Loucy (cell line): ENCODE results near the gene BRD4.

Source experiments
- H2AFZ ChIP-seq: fragments of 200-600 bp; sonication (generic); 2 replicates; pipeline ENCODE4 v1.6.0; 2016; ENCODE audit warnings: antibody characterized with exemption, mild to moderate bottlenecking, low read length, moderate library complexity
- H3F3A ChIP-seq: fragments of 200-600 bp; 2 replicates; pipeline ENCODE4 v1.6.0; 2016; ENCODE audit warnings: antibody characterized with exemption, low read depth, mild to moderate bottlenecking
- H3K27me3 ChIP-seq: fragments of 200-600 bp; sonication (generic); 2 replicates; pipeline ENCODE4 v1.6.1; 2014; ENCODE audit warnings: low read length, mild to moderate bottlenecking; ENCODE audit not compliant: insufficient read depth, poor library complexity, severe bottlenecking
- H3K36me3 ChIP-seq: fragments of 200-600 bp; sonication (generic); 2 replicates; pipeline ENCODE4 v1.6.1; 2016; ENCODE audit warnings: low read length; ENCODE audit not compliant: insufficient read depth
- H3K4me1 ChIP-seq: fragments of 200-600 bp; sonication (generic); 2 replicates; pipeline ENCODE4 v1.5.1; 2014; ENCODE audit warnings: low read length, mild to moderate bottlenecking; ENCODE audit not compliant: insufficient read depth, poor library complexity, severe bottlenecking
- H3K4me2 ChIP-seq: fragments of 200-600 bp; sonication (generic); 2 replicates; pipeline ENCODE4 v1.6.0; 2014; ENCODE audit warnings: antibody characterized with exemption, low read length, low read depth, mild to moderate bottlenecking; ENCODE audit not compliant: poor library complexity, severe bottlenecking
- H3K4me3 ChIP-seq: fragments of 200-600 bp; sonication (generic); 2 replicates; pipeline ENCODE4 v1.5.1; 2014; ENCODE audit warnings: low read length, mild to moderate bottlenecking, mixed read lengths; ENCODE audit not compliant: poor library complexity, severe bottlenecking
- H3K79me2 ChIP-seq: fragments of 200-600 bp; sonication (generic); 2 replicates; pipeline ENCODE4 v1.6.1; 2014; ENCODE audit warnings: low read length; ENCODE audit not compliant: insufficient read depth
- H3K9ac ChIP-seq: fragments of 200-600 bp; sonication (generic); 2 replicates; pipeline ENCODE4 v1.6.0; 2014; ENCODE audit warnings: mild to moderate bottlenecking, low read depth, low read length, moderate library complexity; ENCODE audit not compliant: poor library complexity, severe bottlenecking
- H3K9me2 ChIP-seq: fragments of 200-600 bp; sonication (generic); replicated peaks from 2 replicates; pipeline ENCODE4 v1.6.1; 2016; ENCODE audit warnings: low read depth, low read length, mixed read lengths
- H3K9me3 ChIP-seq: fragments of 200-600 bp; sonication (generic); 2 replicates; pipeline ENCODE4 v1.6.1; 2014; ENCODE audit warnings: mild to moderate bottlenecking, antibody characterized with exemption, low read length, low read depth; ENCODE audit not compliant: insufficient read depth
- H4K20me1 ChIP-seq: fragments of 200-600 bp; sonication (generic); 2 replicates; pipeline ENCODE4 v1.6.0; 2014; ENCODE audit warnings: antibody characterized with exemption, low read length, mild to moderate bottlenecking; ENCODE audit not compliant: insufficient read depth, poor library complexity, severe bottlenecking
- EZH2phosphoT487 ChIP-seq: fragments of 200-600 bp; IDR thresholded peaks from 2 replicates; pipeline ENCODE4 v1.6.1; 2018; ENCODE audit warnings: antibody characterized with exemption, mild to moderate bottlenecking, moderate library complexity, borderline replicate concordance
- TF ChIP-seq, protein P1 (sequence below): fragments of 200-600 bp; sonication (generic); conservative IDR thresholded peaks from 2 replicates; pipeline ENCODE4 v1.5.1; 2014; ENCODE audit warnings: mild to moderate bottlenecking, antibody characterized with exemption, low read length

The BRD4 gene

GRCh38 chr19:15305582-15306334 is 26.6 kb downstream of the BRD4 start:
- H3K27me3 ChIP-seq: no peaks in the 10 kb centered on the region
- H3K4me2 ChIP-seq: no peak overlapping the region
- no peaks in the 10 kb centered on the region for H3K36me3 ChIP-seq
- no peaks in the 10 kb centered on the region for H3F3A ChIP-seq
- peaks cover 100% of the 10 kb centered on the region for H3K79me2 ChIP-seq
- H4K20me1 ChIP-seq: peaks cover 85% of the 10 kb centered on the region
- H3K9ac ChIP-seq: no peak overlapping the region
- no peaks in the 10 kb centered on the region for H3K9me2 ChIP-seq
- H2AFZ ChIP-seq: no peak overlapping the region
- H3K9me3 ChIP-seq: no peaks in the 10 kb centered on the region
- TF ChIP-seq EZH2phosphoT487: no peak
- TF ChIP-seq, protein P1, sequence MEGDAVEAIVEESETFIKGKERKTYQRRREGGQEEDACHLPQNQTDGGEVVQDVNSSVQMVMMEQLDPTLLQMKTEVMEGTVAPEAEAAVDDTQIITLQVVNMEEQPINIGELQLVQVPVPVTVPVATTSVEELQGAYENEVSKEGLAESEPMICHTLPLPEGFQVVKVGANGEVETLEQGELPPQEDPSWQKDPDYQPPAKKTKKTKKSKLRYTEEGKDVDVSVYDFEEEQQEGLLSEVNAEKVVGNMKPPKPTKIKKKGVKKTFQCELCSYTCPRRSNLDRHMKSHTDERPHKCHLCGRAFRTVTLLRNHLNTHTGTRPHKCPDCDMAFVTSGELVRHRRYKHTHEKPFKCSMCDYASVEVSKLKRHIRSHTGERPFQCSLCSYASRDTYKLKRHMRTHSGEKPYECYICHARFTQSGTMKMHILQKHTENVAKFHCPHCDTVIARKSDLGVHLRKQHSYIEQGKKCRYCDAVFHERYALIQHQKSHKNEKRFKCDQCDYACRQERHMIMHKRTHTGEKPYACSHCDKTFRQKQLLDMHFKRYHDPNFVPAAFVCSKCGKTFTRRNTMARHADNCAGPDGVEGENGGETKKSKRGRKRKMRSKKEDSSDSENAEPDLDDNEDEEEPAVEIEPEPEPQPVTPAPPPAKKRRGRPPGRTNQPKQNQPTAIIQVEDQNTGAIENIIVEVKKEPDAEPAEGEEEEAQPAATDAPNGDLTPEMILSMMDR: no peak
- H3K4me3 ChIP-seq: no peak overlapping the region
- H3K4me1 ChIP-seq: peaks cover 25% of the 10 kb centered on the region

GRCh38 chr19:15304140-15304705 is 28.1 kb downstream of the BRD4 start:
- Histone ChIP-seq H3K9me2 (no peaks in the 10 kb centered on the region), H3K4me3 (no peak overlapping the region), H3F3A (no peaks in the 10 kb centered on the region), H2AFZ (no peak overlapping the region), H3K36me3 (no peaks in the 10 kb centered on the region), H3K4me2 (peak overlapping the region; percentile 49), H3K27me3 (no peaks in the 10 kb centered on the region), H4K20me1 (peaks cover 87% of the 10 kb centered on the region), H3K79me2 (peaks cover 100% of the 10 kb centered on the region), H3K9me3 (no peaks in the 10 kb centered on the region), H3K9ac (no peak overlapping the region), H3K4me1 (peaks cover 30% of the 10 kb centered on the region)
- TF ChIP-seq, protein P1: no peak
- no peak for TF ChIP-seq EZH2phosphoT487

DNA sequence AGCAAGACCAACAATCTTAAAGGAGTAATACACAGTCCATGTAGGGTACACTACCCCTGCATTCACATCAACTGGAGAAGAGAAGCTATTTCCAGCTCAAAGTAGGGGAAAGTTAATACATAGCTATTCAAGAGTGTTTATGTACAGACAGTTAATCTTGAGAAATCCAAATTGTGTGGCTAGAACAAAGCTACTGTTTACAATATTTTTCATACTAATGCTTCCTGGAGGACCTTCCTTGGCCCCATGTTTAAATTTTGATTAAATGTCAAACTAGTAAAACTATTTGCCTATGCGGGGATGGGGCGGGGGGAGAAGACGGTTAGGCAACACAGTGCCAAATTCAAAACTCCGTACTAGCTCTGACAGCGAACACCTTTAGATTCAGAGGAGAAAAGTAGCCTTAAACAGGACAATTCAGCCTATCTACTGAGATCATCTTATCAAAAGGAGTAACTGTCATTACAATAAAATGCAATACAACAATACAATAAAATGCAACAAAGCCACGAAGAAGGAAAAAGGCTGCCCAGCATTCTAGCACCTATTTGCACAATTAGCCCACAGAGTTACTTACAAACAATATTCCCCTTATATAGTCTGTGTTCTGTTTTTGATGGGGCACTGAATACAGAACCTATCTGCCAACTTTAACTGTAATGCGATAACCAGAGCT is 29.1 kb downstream of the BRD4 start:
- H4K20me1 ChIP-seq: peaks cover 87% of the 10 kb centered on the region

More for the DNA sequence above, 29.1 kb downstream of the BRD4 start:
- H3K27me3 ChIP-seq: no peaks in the 10 kb centered on the region
- no peaks in the 10 kb centered on the region for H3F3A ChIP-seq
- H3K4me1 ChIP-seq: peaks cover 40% of the 10 kb centered on the region
- no peak overlapping the region for H2AFZ ChIP-seq
- TF ChIP-seq, protein P1: no peak
- H3K9me2 ChIP-seq: no peaks in the 10 kb centered on the region
- peaks cover 100% of the 10 kb centered on the region for H3K79me2 ChIP-seq
- no peaks in the 10 kb centered on the region for H3K36me3 ChIP-seq
- H3K4me2 ChIP-seq: peak overlapping the region; percentile 49
- H3K4me3 ChIP-seq: peak overlapping the region; percentile 1
- H3K9ac ChIP-seq: no peak overlapping the region
- H3K9me3 ChIP-seq: no peaks in the 10 kb centered on the region
